Loucy (cell line): ENCODE data around the gene ASTN2.

Experiments
- H2AFZ ChIP-seq: fragments of 200-600 bp; sonication (generic); 2 replicates; pipeline ENCODE4 v1.6.0; 2016; ENCODE audit warnings: antibody characterized with exemption, mild to moderate bottlenecking, low read length, moderate library complexity
- H3F3A ChIP-seq: fragments of 200-600 bp; 2 replicates; pipeline ENCODE4 v1.6.0; 2016; ENCODE audit warnings: antibody characterized with exemption, low read depth, mild to moderate bottlenecking
- H3K27me3 ChIP-seq: fragments of 200-600 bp; sonication (generic); 2 replicates; pipeline ENCODE4 v1.6.1; 2014; ENCODE audit warnings: low read length, mild to moderate bottlenecking; ENCODE audit not compliant: insufficient read depth, poor library complexity, severe bottlenecking
- H3K36me3 ChIP-seq: fragments of 200-600 bp; sonication (generic); 2 replicates; pipeline ENCODE4 v1.6.1; 2016; ENCODE audit warnings: low read length; ENCODE audit not compliant: insufficient read depth
- H3K4me1 ChIP-seq: fragments of 200-600 bp; sonication (generic); 2 replicates; pipeline ENCODE4 v1.5.1; 2014; ENCODE audit warnings: low read length, mild to moderate bottlenecking; ENCODE audit not compliant: insufficient read depth, poor library complexity, severe bottlenecking
- H3K4me2 ChIP-seq: fragments of 200-600 bp; sonication (generic); 2 replicates; pipeline ENCODE4 v1.6.0; 2014; ENCODE audit warnings: antibody characterized with exemption, low read length, low read depth, mild to moderate bottlenecking; ENCODE audit not compliant: poor library complexity, severe bottlenecking
- H3K4me3 ChIP-seq: fragments of 200-600 bp; sonication (generic); 2 replicates; pipeline ENCODE4 v1.5.1; 2014; ENCODE audit warnings: low read length, mild to moderate bottlenecking, mixed read lengths; ENCODE audit not compliant: poor library complexity, severe bottlenecking
- H3K79me2 ChIP-seq: fragments of 200-600 bp; sonication (generic); 2 replicates; pipeline ENCODE4 v1.6.1; 2014; ENCODE audit warnings: low read length; ENCODE audit not compliant: insufficient read depth
- H3K9ac ChIP-seq: fragments of 200-600 bp; sonication (generic); 2 replicates; pipeline ENCODE4 v1.6.0; 2014; ENCODE audit warnings: mild to moderate bottlenecking, low read depth, low read length, moderate library complexity; ENCODE audit not compliant: poor library complexity, severe bottlenecking
- H3K9me2 ChIP-seq: fragments of 200-600 bp; sonication (generic); replicated peaks from 2 replicates; pipeline ENCODE4 v1.6.1; 2016; ENCODE audit warnings: low read depth, low read length, mixed read lengths
- H3K9me3 ChIP-seq: fragments of 200-600 bp; sonication (generic); 2 replicates; pipeline ENCODE4 v1.6.1; 2014; ENCODE audit warnings: mild to moderate bottlenecking, antibody characterized with exemption, low read length, low read depth; ENCODE audit not compliant: insufficient read depth
- H4K20me1 ChIP-seq: fragments of 200-600 bp; sonication (generic); 2 replicates; pipeline ENCODE4 v1.6.0; 2014; ENCODE audit warnings: antibody characterized with exemption, low read length, mild to moderate bottlenecking; ENCODE audit not compliant: insufficient read depth, poor library complexity, severe bottlenecking
- EZH2phosphoT487 ChIP-seq: fragments of 200-600 bp; IDR thresholded peaks from 2 replicates; pipeline ENCODE4 v1.6.1; 2018; ENCODE audit warnings: antibody characterized with exemption, mild to moderate bottlenecking, moderate library complexity, borderline replicate concordance
- TF ChIP-seq, protein P1 (sequence below): fragments of 200-600 bp; sonication (generic); conservative IDR thresholded peaks from 2 replicates; pipeline ENCODE4 v1.5.1; 2014; ENCODE audit warnings: mild to moderate bottlenecking, antibody characterized with exemption, low read length

The ASTN2 gene

DNA sequence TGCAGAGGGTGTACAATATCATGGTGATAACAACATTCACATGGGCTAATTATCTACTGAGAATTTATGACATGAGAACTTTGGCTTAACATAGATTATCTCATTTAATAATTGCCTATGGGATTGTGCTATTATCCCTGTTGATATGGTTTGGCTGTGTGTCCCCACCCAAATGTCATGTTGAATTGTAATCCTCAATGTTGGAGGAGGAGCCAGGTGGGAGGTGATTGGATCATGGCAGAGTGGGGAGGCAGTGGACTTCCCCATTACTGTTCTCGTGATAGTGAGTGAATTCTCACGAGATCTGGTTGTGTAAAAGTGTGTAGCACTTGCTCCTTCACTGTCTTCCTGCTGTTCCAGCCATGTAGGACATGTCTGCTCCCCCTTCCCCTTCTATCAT, 541.4 kb downstream of the ASTN2 start:
- no peaks in the 10 kb centered on the region for H3K9me2 ChIP-seq
- no peaks in the 10 kb centered on the region for H3F3A ChIP-seq
- no peak overlapping the region for H3K9ac ChIP-seq
- H3K4me3 ChIP-seq = no peak overlapping the region
- H3K4me2 ChIP-seq = no peak overlapping the region
- H3K79me2 ChIP-seq = no peaks in the 10 kb centered on the region
- H4K20me1 ChIP-seq = no peaks in the 10 kb centered on the region
- TF ChIP-seq EZH2phosphoT487 = no peak
- TF ChIP-seq, protein P1, sequence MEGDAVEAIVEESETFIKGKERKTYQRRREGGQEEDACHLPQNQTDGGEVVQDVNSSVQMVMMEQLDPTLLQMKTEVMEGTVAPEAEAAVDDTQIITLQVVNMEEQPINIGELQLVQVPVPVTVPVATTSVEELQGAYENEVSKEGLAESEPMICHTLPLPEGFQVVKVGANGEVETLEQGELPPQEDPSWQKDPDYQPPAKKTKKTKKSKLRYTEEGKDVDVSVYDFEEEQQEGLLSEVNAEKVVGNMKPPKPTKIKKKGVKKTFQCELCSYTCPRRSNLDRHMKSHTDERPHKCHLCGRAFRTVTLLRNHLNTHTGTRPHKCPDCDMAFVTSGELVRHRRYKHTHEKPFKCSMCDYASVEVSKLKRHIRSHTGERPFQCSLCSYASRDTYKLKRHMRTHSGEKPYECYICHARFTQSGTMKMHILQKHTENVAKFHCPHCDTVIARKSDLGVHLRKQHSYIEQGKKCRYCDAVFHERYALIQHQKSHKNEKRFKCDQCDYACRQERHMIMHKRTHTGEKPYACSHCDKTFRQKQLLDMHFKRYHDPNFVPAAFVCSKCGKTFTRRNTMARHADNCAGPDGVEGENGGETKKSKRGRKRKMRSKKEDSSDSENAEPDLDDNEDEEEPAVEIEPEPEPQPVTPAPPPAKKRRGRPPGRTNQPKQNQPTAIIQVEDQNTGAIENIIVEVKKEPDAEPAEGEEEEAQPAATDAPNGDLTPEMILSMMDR = no peak
- H3K4me1 ChIP-seq = no peaks in the 10 kb centered on the region
- H3K9me3 ChIP-seq = peaks cover 4% of the 10 kb centered on the region; the same call in 1 of the 2 replicates
- no peaks in the 10 kb centered on the region for H3K36me3 ChIP-seq
- H3K27me3 ChIP-seq = no peaks in the 10 kb centered on the region
- H2AFZ ChIP-seq = no peak overlapping the region

DNA sequence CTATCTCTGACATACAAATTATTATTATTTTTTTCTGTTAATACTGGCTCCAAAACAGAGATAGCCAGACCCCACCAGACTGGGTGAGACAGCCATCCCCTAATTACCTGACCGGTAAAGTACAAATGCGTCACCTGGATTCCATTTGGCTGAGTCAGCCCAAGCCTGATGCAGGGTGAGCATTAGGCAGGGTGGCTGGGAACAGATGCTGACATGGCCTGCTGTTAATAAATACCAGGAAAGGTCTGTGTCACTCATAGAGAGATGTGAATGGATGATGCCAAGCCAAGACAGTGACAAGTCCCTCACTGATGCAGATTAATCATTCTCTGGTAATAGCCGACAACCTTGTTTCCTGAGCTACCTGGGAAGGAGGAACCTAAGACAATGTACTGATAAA, 544.3 kb downstream of the ASTN2 start:
- H3K4me1 ChIP-seq = no peaks in the 10 kb centered on the region
- H3K9me3 ChIP-seq = no peaks in the 10 kb centered on the region
- H3K9me2 ChIP-seq = no peaks in the 10 kb centered on the region
- TF ChIP-seq EZH2phosphoT487 = no peak
- TF ChIP-seq, protein P1 = no peak
- no peak overlapping the region for H3K9ac ChIP-seq
- H4K20me1 ChIP-seq = no peaks in the 10 kb centered on the region
- no peaks in the 10 kb centered on the region for H3F3A ChIP-seq
- no peaks in the 10 kb centered on the region for H3K36me3 ChIP-seq
- no peaks in the 10 kb centered on the region for H3K79me2 ChIP-seq
- H2AFZ ChIP-seq = no peak overlapping the region
- no peak overlapping the region for H3K4me3 ChIP-seq
- H3K27me3 ChIP-seq = no peaks in the 10 kb centered on the region
- no peak overlapping the region for H3K4me2 ChIP-seq

DNA sequence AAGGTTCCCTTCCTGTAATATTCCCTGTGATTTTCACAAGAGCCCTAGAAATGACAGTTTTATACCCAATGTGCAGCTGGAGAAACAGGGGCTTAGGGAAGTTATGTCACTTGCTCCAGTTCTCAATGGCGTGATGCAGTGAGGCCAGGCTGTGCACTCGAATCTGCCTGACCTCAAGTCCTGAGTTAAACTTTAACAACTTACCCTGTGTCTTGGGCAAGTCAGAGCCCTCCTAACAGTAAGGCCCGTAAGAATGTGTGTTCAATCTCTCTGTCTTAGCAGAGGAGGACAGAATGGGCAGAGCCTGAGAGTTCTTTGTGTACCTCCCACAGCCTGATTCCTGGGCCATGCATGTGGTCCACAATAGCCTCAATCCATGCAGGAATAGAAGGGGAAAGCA, 546.7 kb downstream of the ASTN2 start:
- Histone ChIP-seq H3K9ac (no peak overlapping the region), H2AFZ (no peak overlapping the region), H3K79me2 (no peaks in the 10 kb centered on the region), H3K36me3 (no peaks in the 10 kb centered on the region), H3F3A (no peaks in the 10 kb centered on the region), H3K9me3 (no peaks in the 10 kb centered on the region), H3K9me2 (no peaks in the 10 kb centered on the region), H3K4me1 (no peaks in the 10 kb centered on the region), H4K20me1 (no peaks in the 10 kb centered on the region), H3K4me3 (no peak overlapping the region), H3K27me3 (no peaks in the 10 kb centered on the region), H3K4me2 (no peak overlapping the region)
- TF ChIP-seq, protein P1 = no peak
- no peak for TF ChIP-seq EZH2phosphoT487
